ENCODE measurements around the gene PDK3.

The PDK3 gene

GRCh38 chrX:24547961-24548360 lies 82.9 kb downstream of the PDK3 start:
- in situ Hi-C loops (cut with MboI; ENCODE audit: low sequenced_read_pairs): no loop called here

GRCh38 chrX:24550166-24550565 lies 85.1 kb downstream of the PDK3 start:
- in situ Hi-C loops (cut with MboI; ENCODE audit: low sequenced_read_pairs): no loop called here

GRCh38 chrX:24553011-24553410 lies 87.9 kb downstream of the PDK3 start:
- in situ Hi-C loops (cut with MboI; ENCODE audit: low sequenced_read_pairs): no loop called here

- in situ Hi-C loops (cut with MboI; ENCODE audit: low sequenced_read_pairs): no loop called here
These were observed 96.0 kb downstream of the PDK3 start for GRCh38 chrX:24561121-24561520.

- in situ Hi-C loops (cut with MboI; ENCODE audit: low sequenced_read_pairs): no loop called here
These were observed 98.4 kb downstream of the PDK3 start for GRCh38 chrX:24563291-24564010.

GRCh38 chrX:24566240-24566639 lies 101.2 kb downstream of the PDK3 start:
- in situ Hi-C loops (cut with MboI; ENCODE audit: low sequenced_read_pairs): no loop called here

GRCh38 chrX:24567169-24567568 lies 102.1 kb downstream of the PDK3 start:
- in situ Hi-C loops (cut with MboI; ENCODE audit: low sequenced_read_pairs): no loop called here

GRCh38 chrX:24574743-24575142 lies 109.7 kb downstream of the PDK3 start:
- in situ Hi-C loops (cut with MboI; ENCODE audit: low sequenced_read_pairs): no loop called here

GRCh38 chrX:24575496-24575895 lies 110.4 kb downstream of the PDK3 start:
- in situ Hi-C loops (cut with MboI; ENCODE audit: low sequenced_read_pairs): no loop called here

GRCh38 chrX:24577091-24577490 lies 112.0 kb downstream of the PDK3 start:
- in situ Hi-C loops (cut with MboI; ENCODE audit: low sequenced_read_pairs): no loop called here
